ENCODE results near the gene PLXNA2.

Gene PLXNA2

DNA sequence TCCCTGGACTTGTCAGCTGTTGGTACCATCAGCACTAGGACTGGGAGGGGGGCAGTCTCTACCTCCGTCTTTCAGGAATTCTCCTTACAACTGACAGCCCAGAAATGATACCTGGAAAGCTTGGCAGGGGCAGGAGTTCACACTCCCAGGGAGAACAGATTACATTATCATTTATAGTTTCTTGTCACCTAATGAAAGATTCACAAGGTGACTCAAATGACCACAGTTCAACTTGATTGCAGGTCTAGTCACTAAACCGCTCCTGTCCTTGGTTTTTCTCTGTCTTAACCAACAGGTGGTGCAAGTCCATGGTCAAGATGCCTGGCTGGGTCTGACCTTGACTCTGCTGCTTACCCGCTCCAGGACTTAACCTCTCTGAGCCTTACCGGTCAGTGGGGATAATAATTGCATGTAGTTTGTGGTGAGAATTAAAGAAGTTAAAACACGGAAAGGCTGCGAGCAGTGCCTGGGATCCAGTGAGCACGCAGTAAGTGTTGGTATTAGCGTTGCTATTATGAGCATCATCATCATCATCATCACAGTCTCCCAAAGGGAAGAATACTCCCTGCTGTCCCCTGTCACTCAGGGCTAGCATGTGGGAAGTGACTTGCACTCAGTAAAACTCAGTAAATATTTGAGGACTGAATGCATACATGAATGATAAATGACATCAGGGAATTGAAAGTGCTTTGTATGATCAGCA is 207.9 kb downstream of the PLXNA2 start:
- no peak overlapping the region for H3K27ac ChIP-seq
- TF ChIP-seq, protein P1, sequence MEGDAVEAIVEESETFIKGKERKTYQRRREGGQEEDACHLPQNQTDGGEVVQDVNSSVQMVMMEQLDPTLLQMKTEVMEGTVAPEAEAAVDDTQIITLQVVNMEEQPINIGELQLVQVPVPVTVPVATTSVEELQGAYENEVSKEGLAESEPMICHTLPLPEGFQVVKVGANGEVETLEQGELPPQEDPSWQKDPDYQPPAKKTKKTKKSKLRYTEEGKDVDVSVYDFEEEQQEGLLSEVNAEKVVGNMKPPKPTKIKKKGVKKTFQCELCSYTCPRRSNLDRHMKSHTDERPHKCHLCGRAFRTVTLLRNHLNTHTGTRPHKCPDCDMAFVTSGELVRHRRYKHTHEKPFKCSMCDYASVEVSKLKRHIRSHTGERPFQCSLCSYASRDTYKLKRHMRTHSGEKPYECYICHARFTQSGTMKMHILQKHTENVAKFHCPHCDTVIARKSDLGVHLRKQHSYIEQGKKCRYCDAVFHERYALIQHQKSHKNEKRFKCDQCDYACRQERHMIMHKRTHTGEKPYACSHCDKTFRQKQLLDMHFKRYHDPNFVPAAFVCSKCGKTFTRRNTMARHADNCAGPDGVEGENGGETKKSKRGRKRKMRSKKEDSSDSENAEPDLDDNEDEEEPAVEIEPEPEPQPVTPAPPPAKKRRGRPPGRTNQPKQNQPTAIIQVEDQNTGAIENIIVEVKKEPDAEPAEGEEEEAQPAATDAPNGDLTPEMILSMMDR (conservative IDR thresholded peaks at IDR 0.05; ENCODE audit: low read depth), result no peak
- CTCF ChIA-PET, result interaction anchor here (1.3 to 2.4 kb wide), 2 partner anchors 209 to 217 kb away, joined by 4 to 6 read pairs; no protein-coding TSS in a partner anchor
- POLR2A ChIA-PET (ENCODE audit: low non-redundant PET), result no interaction called here
- no peak for DNase-seq (ENCODE audit: low spot score)

DNA sequence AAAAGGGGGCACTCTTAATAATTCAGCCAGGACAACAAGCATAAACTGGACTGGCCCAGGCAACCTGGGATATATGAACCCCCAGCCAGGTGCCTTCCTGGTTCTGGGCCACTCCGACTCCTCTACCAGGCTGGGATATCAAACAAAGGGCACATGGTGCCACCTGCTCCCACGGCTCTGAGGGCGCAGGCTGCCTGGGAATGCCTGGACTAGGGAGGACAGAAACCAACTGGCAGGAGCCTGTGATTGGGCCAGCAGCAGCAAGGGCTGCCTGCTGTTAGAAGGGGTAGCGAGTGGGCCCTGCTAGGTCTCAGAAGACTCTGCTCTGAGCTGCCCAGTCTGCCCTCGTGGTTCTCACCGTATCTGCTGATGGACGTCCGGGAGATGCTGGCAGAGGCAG is 210.0 kb downstream of the PLXNA2 start:
- no peak for DNase-seq (ENCODE audit: low spot score)
- TF ChIP-seq, protein P1 (conservative IDR thresholded peaks at IDR 0.05; ENCODE audit: low read depth), result no peak
- ChIA-PET POLR2A (ENCODE audit: low non-redundant PET) (no interaction called here), CTCF (interaction anchor here (2.4 kb wide), 1 partner anchor 211 kb away, joined by 6 read pairs; no protein-coding TSS in a partner anchor)
- no peak overlapping the region for H3K27ac ChIP-seq

DNA sequence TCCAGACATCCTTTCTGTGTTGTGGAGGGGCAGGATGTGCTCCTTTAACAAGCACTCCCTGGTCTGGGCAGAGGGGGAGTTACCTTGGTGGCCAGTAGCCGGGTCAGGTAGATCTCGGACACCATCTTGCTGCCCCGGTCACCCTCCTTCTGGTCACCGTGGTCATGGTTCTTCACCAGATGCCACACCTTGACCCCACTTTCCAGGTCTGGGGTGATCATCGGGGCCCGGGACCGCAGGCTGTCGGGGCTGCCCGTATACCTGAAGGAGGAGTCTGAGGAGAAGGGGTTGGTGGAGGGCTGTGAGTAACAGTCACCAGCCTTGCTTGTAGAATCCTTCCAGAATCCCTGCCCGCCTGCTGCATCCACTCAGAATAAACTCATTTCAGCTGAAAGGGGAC is 210.9 kb downstream of the PLXNA2 start:
- TF ChIP-seq, protein P1 (conservative IDR thresholded peaks at IDR 0.05; ENCODE audit: low read depth), result no peak
- no peak overlapping the region for H3K27ac ChIP-seq
- no peak for DNase-seq (ENCODE audit: low spot score)
- ChIA-PET CTCF (interaction anchor here (0.5 to 1.0 kb wide), 2 partner anchors 12 to 1168 kb away, joined by 3 read pairs; no protein-coding TSS in a partner anchor), POLR2A (ENCODE audit: low non-redundant PET) (no interaction called here)

DNA sequence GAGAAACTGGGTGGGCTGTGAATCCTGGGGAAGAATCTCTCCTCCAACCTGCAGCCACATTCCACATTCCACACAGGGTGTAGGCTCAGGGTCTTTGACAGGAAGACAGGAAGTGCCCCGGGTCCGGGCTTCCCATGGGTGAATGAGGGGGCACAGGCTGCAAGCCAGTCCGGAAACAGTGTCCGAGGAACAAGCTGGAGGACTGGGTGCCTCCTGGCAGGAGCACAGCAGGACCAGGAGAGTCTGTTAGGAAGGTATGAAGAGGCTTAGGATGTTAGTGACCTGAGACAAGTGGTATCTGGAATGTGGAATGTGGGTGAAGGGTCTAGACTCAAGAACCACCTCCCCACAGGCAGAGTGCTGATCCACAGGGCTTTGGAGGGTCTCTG is 212.3 kb downstream of the PLXNA2 start:
- H3K27ac ChIP-seq, result no peak overlapping the region
- TF ChIP-seq, protein P1 (conservative IDR thresholded peaks at IDR 0.05; ENCODE audit: low read depth), result no peak
- DNase-seq (ENCODE audit: low spot score), result no peak
- ChIA-PET POLR2A (ENCODE audit: low non-redundant PET) (no interaction called here), CTCF (interaction anchor here (0.5 to 0.9 kb wide), 2 partner anchors 10 to 13 kb away, joined by 3 to 4 read pairs; no protein-coding TSS in a partner anchor)

DNA sequence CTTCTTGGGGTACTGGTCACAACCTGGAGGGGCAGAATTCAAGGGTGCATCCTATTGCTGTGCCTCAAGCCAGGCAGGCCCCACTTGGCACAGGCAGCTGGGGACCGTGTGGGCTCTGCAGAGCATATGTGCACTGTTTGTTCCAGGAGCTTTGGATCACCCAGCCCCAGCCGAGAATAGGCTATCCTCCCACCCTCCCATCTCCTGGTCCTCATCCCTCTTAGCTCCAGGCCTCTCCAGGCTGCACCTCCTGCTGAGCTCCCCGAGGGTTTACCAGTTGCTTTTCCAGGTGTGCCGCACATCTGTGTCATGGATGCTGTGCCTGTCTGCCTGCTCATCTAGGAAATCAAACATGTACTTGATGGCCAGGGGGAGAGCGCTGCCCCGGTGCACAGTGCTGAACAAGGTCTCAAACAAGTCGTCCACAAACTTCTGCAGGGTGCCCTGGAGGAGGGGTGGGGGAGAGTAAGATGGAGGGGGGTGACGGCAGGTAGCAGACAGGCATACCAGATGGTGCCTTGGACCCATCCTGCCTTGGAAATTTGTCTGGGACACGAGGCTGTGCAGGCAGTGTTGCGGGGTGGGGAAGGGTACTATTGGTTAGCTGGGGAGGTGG is 212.8 kb downstream of the PLXNA2 start:
- no peak for DNase-seq (ENCODE audit: low spot score)
- CTCF ChIA-PET, result interaction anchor here (0.5 to 0.9 kb wide), 3 partner anchors 10 to 92 kb away, joined by 3 to 4 read pairs (median 4); no protein-coding TSS in a partner anchor
- H3K27ac ChIP-seq, result no peak overlapping the region
- TF ChIP-seq, protein P1 (conservative IDR thresholded peaks at IDR 0.05; ENCODE audit: low read depth), result no peak
- POLR2A ChIA-PET (ENCODE audit: low non-redundant PET), result no interaction called here

DNA sequence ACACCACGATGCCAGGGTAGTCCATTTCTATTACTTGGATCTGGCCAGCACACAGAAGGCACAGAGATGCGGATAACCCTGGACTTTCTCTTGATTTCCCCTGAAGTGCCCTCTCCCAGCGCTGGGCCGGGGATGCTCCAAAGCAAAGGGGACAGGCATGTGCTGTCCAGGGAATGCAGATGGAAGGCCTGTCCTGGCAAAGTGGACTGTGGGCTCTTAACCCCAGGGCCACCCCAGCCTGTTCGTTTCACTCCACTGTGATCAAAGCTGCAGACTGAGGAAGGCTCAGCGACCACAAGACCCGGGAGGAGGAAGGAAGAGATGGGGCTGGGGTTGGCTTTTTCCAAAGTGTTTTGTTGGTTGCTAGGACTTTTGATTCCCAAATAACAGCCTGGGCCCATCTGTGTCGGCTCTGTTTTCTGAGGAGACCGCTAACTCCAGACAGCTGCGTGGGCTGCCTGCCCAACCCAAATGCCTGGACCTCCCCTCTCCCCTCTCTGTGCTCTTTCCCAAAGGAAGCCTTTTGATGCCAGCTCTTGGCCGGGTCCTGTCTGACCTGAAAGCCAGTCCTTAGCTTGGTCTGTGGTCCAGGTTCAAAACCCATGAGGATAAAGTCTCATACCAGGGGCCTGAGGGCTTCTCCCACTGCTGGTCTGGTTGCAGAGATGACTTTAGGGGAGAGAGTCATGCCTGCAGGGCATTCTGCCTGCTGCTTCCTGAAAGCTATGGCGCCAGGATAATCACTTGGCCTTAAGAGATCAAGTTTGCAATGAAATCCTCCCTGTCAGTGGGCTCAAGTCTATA is 213.7 kb downstream of the PLXNA2 start:
- no peak overlapping the region for H3K27ac ChIP-seq
- CTCF ChIA-PET, result interaction anchor here (0.9 to 1.0 kb wide), 2 partner anchors 8 to 9 kb away, joined by 3 read pairs; no protein-coding TSS in a partner anchor
- TF ChIP-seq, protein P1 (conservative IDR thresholded peaks at IDR 0.05; ENCODE audit: low read depth), result no peak
- no peak for DNase-seq (ENCODE audit: low spot score)
- POLR2A ChIA-PET (ENCODE audit: low non-redundant PET), result no interaction called here

Data from RWPE1 (cell line).